GM19023 (cell line): ENCODE measurements around the gene DUSP6.

Experiments
- ATAC-seq: cut with Tn5 transposase; IDR thresholded peaks from one replicate; pipeline ENCODE4 v1.9.1; 2021; ENCODE audit warnings: mild to moderate bottlenecking, moderate library complexity; ENCODE audit not compliant: unreplicated experiment

Gene DUSP6

DNA sequence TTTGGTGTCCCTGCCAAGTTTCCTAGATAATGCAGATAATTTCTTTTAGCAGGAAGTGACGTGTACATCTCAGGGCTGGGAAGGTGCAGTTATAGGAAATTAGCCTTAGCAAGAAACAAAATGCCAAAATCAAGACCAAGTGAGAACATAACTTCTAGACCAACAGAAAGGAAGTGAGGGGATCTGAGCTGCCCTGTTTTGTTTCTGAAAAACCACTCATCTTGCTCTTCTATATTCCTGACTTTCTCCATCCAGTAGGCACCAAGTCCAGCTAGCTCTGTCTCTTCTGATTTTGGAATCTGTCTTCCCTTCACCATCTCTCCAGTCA is 23.9 kb upstream of the DUSP6 start:
- ATAC-seq = no peak

DNA sequence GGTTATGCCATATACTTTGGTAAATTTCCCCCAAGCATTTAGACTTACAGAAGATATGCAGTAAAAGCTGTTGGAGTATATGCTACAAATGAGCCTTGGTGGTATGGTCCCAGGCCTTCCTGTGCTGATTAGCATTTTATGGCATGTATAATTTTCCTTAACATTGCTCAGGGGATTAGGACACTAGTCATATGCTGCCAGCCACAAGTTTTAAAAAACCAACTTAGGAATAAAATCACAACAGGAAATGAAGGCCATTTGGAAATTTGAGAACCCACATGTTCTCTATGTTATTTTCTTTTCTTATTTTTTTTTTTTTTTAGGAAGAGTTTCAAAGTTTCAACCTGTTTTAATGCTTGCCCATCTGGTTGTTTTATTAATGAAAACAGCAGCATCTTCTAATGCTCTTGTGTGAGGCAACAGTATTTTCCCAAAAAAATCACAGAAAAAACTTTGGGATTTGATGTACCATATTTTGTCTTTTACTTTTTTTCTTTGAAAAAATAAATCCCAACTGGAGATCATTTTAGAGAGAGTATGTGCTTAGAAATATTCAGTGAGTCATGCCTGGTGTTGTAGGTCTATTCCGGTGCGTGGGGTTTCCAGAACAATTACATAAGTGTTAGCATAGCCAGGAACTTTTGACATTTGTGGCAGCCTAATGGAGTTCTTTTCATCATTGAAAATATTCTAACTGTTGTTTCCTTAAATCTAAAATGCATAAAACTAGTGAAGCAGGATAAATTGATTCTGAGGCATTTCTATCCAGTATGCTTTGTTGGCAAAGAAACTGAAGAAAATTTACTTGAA is 21.7 kb upstream of the DUSP6 start:
- no peak for ATAC-seq

GRCh38 chr12:89372584-89373370 is 20.5 kb upstream of the DUSP6 start:
- no peak for ATAC-seq

GRCh38 chr12:89370850-89371249 is 18.5 kb upstream of the DUSP6 start:
- no peak for ATAC-seq

DNA sequence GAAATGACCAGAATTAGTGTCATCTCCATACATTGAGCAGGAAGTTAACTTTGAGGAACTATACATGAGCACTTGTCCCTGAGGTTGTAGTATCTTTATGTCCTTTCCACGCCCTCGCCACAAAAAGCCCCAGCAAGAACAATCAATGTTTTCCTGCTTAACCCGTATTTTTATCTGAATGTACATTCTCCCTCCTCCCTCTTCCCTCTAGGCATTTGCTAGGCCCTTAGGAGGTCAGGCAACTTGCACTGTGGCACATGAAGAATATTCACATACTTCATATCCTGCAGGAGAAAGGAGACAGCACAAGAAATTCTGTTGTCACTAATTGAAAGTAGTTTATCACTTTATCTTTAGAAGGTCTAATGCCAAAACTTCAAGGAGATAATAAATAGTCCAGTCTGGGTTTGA is 18.1 kb upstream of the DUSP6 start:
- ATAC-seq = no peak

GRCh38 chr12:89369166-89369565 is 16.9 kb upstream of the DUSP6 start:
- ATAC-seq = no peak

DNA sequence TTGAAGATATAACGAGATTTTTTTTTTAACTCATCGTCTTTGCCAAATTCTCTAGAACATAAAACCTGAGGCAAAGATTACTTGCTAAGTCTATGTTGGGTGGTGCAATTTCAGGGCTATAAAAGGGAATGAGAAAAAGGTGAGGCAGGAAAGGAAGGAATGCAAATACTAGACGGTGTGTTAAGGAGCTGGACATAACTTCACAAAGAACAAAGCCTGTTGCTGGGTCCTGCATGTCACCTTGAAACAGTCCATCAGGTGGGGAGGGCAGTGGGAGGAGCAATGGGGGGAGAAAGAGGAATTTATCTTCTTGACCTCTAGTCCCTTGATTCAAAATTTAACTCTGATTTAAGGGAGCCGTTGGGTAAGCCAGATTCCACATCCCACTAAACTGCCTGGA is 16.1 kb upstream of the DUSP6 start:
- ATAC-seq = no peak

- no peak for ATAC-seq
Observed at GRCh38 chr12:89366676-89367364, 14.5 kb upstream of the DUSP6 start.

GRCh38 chr12:89364631-89365030 is 12.3 kb upstream of the DUSP6 start:
- ATAC-seq = no peak

DNA sequence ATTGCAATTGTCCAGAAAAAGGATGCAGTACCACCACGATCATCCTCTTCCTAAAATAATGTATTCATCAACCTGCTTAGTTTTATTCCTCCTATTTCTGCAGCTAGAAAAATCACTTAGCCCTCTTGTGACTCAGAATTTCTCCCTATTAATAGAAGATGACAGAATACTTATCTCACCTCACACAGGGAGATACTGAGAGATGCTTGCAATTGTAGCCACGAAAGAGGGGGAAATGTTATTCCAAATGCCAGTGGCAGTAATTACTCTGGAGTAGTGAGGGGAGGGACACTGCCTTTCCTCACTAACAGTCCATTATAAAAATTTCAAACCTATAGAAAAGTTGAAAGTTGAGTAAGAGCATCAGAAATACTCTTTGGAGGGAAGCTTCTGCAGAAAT is 11.8 kb upstream of the DUSP6 start:
- ATAC-seq = no peak

DNA sequence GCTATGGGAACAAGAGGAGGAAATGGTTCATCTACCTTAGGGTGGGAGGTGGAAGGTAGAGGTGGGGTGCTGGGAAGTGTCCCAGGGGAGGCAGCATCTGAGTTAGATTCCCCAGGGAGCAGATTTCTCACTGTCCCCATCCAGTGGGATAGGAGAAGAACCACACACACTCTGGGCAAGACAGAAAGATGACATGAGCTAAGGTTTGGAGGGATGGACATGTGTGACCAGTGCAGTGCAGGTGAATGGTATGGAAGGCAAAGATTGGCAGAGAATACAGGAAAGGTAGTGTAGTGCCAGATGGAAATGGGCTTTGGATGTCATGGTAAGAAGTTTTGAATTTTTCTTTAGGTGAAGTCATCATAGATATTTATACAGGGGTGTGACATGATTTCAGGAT is 11.3 kb upstream of the DUSP6 start:
- ATAC-seq = no peak

GRCh38 chr12:89363084-89363483 is 10.8 kb upstream of the DUSP6 start:
- ATAC-seq = no peak

DNA sequence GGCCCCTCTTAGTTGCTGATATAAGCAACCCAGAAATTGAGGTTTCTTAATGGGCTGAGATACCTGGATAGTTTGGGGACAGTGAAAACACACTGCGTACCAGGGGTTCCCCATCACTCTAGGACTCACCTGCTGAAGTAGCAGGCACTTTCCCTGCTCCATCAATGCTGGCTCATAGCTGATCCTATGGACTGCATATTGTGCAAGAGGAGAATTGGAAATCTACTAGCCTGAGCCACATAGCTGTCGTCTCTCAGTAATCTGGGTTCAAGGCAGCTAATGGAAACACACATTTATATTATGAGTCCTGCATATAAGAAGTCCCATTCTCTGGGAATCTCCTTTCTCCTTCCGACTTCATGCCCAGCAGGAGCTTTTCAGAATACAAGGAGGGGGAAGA is 7.3 kb upstream of the DUSP6 start:
- ATAC-seq = no peak

DNA sequence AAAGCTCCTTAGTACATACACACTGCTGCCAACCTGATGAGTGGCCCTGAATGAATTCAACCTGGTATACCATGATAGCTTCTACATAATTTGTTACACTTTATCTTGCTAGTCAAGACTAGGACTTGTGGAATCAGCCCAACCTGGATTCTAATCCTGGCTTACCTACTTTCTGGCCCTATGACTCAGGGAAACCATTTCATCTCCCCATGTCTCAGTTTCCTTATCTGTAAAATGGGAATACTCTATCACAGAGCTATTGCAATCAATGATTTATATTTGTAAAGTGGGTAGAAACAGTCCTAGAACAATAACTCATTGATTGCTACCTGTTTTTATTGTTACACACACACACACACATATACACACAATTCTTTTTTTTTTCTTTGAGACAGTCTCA is 6.5 kb upstream of the DUSP6 start:
- ATAC-seq = no peak

GRCh38 chr12:89357297-89357730 is 5.0 kb upstream of the DUSP6 start:
- ATAC-seq = no peak

DNA sequence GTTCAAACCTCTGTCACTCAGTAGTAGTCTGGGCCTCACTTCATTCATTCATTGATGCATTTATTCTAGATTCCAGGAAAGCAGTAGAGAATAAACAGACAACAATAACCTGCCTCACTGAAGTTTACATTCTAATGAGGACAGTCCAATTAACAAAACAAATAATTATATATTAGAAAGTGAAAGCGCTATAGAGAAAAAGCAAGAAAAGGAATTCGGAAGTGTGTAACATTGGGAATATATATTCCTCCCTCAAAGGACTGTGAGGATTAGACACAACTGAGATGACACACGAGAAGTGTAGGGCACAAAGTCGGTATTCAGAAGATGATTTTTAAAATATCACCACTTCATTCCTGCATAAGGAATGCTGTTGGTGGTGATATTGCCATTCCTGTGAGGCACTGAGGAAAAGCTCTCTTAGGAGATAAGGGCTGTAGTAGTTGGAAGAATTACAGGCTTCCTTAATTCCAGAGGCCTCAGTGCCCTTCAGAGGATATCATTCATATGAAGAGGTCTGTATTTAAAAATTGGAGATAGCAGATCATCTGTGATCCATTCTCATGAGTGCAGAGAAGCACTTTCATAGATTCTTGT is 3.9 kb upstream of the DUSP6 start:
- ATAC-seq = no peak

GRCh38 chr12:89355243-89356068 is 3.2 kb upstream of the DUSP6 start:
- ATAC-seq = no peak

DNA sequence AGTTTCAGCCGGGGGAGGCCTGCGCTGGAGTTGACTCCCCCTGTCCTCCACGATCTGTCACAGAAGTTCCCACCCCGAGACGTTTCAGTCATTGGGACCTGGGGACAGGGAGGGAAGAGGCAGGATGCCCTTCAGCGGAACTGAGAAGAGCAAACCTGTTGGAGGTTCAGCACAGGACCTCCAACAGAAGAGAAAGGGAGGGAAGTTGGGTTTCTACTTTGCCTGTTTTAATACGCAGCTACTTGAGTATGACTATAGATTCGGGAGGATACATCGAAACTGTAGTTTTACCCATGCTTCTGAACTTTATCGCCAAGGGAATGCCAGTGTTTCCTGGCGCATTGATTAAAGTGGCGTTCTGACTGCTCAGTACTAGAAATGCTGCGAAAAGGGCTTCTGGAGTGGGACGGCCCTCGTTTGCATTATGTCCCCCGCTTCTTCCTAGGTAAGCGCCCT is 2.3 kb upstream of the DUSP6 start:
- ATAC-seq = no peak

DNA sequence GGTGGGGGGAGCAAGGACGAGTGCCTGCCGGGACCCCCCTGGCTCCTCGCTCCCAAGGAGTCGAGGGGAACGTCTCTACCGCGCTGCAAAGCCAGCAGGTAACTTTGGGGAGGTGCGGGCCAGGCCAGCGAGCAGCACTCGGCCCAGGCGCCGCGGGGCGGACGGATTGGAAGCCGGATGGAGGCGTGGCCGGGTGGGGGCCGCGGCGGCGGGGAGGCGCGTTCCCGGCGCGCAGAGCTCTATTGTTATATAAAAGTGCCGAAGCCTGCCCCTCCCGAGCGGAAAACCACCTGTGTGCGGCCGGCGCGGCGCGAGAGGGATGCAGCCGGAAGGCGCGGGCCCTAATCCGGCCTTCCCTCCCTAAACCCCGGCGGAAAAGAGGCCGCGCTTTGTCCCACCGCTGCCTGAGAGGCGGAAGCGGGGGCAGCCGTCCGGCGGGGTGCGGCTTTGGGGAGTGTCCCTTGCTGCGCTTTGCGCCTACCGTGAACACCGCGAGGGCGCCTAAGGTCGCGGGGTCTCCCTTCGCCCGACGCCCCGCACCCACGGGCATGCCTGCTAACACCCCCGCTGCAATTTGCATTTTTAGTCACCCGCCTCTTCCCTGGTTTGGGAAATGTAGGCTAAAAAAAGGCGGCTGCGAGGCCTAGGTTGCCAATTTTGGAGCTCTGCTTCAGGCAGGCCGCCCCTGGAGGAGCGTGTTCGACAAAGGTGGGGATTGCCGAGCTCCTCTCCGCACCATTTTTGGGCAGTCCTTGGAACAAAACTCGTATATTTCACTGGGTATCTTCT is 1.7 kb upstream of the DUSP6 start:
- ATAC-seq = peak; percentile 29
